COLO668 (cell line): Measurements from ENCODE around the gene DMXL1.
"Not testable (repeated sequence)": the region's sequence is repeated elsewhere in the genome, so short reads cannot be mapped to it uniquely, and the experiment has no call there.

Experiments used
- DNase-seq: peaks from one replicate; lab custom pipeline; 2025; ENCODE audit not compliant: unreplicated experiment; lab: John Stamatoyannopoulos, UW

Gene DMXL1

DNA sequence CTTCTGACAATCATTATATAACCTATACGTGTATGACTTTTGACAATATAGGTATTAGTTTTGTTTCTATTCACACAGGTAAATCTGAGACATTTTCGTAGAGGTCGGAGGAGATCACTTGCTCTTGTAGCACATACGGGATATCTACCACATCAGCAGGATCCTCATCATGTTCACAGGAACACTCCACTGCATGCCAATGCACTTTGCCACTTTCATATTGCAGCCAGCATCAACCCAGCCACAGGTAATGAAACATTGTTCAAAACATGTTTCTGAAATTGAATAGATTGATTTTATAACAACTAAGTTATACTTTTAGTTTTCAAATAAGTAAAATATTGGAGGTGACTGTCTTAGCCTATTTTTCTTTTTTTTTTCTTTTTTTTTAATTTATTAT is 50.0 kb downstream of the DMXL1 start:
- no peak for DNase-seq

DNA sequence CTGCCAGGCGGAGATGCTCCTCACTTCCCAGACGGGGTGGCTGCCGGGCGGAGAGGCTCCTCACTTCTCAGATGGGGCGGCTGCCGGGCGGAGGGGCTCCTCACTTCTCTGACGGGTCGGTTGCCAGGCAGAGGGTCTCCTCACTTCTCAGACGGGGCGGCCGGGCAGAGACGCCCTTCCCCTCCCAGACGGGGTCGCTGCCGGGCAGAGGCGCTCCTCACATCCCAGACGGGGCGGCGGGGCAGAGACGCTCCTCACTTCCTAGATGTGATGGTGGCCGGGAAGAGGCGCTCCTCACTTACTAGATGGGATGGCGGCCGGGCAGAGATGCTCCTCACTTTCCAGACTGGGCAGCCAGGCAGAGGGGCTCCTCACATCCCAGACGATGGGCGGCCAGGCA is 51.6 kb downstream of the DMXL1 start:
- DNase-seq = not testable (repeated sequence)

DNA sequence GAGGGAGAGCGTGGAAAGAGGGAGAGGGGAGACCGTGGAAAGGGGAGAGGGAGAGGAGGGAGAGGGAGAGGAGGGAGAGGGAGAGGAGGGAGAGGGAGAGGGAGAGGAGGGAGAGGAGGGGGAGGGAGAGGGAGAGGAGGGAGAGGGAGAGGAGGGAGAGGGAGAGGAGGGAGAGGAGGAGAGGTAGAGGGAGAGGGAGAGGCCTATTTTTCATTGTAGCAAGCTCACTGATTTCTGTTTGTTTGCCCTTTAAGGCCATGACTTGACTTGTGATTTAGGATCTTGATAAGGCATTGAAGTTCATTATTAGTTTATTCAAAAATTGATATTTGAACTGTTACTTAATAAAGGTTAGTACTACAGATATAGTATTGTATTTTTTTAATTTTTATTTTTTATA is 52.4 kb downstream of the DMXL1 start:
- DNase-seq = no peak

DNA sequence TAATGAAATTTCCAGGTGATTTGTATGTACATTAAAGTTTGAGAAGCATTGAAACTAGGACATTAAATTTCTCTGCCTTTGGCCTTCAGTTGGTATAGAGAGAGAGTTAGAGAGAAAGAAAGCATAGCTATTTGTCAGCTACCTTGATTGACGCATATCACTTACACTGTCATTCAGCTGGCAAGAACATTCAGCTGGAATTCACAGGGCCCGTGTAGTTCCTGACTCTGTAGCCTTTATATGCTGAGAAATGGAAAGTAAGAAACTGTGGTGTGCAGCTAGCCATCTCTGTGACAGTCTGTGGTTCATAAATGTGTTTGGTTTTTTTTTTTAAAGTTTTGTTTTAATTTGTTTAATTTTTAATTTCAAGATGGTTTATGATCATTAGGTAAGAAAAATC is 58.9 kb downstream of the DMXL1 start:
- DNase-seq = no peak

DNA sequence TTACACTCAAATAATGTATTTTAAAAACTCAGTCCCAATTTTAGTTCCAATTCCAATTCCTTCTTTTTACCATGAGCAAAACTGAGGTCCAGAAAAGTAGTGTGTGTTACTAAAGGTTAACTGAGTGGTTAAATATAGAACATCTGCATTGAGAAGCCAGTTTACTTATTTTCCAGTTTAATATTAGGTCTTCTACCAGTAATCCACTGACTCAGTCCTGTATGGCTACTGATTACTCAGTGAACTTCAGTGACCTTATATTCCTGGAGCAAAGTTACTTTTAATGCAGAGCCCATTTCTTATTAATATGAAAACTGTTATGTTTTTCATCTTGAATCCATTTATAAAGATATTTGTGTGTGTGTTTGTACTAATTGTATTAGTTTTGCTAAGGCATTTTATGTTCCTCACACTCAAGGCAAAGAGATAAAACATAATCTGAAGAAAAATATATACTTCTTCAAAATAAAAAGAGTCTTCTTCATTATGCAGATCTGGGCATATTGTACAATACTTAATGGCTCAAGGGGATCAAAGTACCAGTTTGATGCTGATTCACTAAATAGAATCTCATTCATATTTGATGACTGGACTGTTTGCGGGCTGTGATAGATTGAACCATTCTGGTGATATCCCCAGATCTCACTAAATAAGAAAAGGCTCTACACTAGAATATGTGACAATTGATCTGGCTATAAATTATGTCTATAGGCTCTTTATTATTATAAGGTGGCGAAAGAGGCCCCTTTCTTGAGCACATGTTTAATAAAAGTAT is 60.8 kb downstream of the DMXL1 start:
- DNase-seq = no peak

DNA sequence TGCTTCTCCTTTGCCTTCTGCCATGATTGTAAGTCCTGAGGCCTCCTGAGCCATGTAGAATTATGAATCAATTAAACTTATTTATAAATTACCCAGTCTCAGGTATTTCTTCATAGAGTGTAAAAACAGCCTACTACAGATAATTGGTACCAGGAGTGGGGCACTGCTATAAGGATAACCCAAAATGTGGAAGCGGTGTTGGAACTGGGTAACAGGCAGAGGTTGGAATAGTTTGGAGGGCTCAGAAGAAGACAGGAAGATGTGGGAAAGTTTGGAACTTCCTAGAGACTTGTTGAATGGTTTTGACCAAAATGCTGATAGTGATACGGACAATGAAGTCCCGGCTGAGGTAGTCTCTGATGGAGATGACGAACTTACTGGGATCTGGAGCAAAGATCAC is 64.9 kb downstream of the DMXL1 start:
- not testable (repeated sequence) for DNase-seq

DNA sequence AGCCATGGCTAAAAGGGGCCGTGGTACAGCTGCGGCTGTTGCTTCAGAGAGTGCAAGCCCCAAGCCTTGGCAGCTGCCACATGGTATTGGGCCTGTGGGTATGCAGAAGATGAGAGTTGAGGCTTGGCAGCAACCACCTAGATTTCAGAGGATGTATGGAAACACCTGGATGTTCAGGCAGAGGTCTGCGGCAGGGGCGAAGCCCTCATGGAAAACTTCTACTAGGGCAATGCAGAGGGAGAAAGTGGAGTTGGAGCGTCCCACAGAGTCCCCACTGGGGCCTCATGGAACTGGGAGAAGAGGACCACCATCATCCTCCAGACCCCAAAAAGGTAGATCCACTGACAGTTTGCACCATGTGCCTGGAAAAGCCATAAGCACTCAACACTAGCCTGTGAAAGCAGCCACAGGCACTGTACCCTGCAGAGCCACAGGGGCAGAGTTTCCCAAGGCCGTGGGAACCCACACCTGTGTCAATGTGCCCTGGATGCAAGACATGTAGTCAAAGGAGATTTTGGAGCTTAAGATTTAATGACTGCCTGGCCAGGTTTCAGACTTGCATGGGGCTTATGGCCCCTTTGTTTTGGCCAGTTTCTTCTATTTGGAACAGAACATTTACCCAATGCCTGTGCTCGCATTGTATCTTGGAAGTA is 65.9 kb downstream of the DMXL1 start:
- DNase-seq = no peak

DNA sequence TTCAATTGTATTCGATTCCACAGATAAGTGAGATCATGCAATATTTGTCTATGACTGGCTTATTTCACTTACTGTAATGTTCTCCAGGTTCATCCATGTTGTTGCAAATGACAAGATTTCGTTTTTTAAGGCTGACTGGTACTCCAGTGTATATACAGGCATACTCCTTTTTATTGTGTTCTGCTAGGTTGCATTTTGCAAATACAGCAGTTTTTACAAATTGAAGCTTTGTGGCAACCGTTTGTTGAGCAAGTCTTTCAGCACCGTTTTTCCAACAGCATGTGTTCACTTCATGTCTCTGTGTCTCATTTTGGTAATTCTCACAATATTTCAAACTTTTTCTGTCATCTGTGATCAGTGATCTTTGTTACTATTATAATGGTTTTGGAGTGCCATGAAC is 82.7 kb downstream of the DMXL1 start:
- DNase-seq = no peak

DNA sequence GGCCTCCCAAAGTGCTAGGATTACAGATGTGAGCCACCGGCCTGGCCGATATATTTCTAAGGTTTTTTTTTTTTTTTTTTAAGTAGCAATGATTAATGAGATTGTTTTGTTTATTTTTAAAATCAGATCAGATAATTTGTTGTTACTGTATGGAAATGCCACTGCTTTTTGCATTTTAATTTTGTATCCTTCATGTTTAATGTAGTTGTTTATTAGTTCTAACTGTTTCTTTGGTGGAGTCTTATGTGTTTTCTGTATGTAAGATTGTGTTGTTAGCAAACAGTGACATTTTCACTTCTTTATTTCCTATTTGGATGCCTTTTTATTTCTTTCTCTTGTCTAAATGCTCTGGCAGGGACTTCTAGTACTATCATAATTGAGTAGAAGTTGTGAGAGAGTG is 87.3 kb downstream of the DMXL1 start:
- DNase-seq = no peak

DNA sequence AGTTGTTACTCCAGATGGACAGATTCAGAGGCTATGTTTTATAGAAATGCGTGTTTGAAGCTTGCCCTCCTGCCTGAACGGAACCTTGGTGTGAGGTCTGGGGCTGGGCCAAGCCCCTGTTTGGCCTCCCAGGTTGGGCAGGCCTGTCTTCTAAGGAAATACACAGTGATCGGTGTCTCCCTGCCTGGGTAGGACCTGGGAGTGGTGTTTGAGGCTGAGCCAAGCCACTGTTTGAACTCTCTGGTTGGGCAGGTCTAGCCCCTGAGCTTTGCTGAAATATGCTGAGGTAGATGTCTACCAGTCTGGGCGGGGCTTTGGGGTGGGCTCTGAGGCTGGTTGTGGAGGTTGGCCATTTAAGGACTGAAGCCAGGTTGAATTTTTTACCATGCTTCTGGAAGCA is 90.5 kb downstream of the DMXL1 start:
- DNase-seq = no peak

DNA sequence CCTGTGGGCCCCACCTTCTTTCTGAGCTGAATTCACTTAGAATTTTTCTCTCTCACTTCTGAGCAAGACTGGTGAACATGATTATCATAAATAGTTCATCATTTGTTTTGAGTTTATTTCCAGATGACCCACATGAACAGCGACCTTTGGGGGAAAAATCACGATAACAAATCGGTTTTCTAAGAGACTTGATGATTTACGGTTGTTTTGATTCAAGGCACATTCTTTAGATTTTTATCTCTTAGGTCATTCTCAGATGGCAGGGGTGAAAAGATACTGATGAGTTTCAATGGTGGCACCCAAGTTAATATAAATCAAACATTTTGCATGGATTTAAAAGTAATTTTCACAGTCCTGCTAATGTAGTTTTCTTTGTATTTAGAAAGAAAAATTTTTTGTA is 95.1 kb downstream of the DMXL1 start:
- DNase-seq = no peak

DNA sequence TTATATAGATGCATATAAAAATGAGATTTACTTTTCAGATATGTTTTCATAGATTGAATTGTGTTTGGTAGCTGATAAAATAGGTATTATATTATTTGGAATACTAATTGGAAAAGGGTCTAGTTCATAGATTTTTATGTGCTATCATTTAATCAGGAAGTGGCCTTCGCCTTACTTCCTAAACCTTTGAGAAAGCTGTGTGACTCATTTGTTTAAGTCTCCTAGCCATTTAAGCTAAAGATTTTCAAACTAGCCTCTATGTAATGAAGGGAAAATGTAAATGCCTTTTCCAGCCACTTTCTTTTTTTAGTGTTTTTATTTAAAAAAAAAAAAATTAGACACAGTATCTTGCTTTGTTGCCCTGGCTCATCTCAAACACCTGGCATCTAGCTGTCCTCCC is 97.5 kb downstream of the DMXL1 start:
- no peak for DNase-seq

DNA sequence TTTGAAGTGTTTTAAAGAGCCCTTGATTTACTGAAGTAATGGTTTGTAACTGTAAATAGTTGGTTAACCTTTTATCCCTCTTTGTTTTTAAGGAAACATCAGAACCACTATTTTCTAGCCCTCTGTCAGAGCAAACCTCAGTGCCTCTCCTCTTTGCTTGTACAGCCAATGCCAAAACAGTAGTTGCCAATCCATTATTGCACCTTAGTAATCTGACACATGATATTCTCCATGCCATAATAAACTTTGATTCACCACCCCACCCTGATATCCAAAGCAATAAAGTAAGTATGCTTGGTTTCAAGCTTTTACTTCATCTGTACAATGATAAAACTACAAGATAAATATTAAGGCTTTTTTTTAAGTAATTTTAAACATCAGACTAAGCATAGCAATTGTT is 100.8 kb downstream of the DMXL1 start:
- DNase-seq = no peak

DNA sequence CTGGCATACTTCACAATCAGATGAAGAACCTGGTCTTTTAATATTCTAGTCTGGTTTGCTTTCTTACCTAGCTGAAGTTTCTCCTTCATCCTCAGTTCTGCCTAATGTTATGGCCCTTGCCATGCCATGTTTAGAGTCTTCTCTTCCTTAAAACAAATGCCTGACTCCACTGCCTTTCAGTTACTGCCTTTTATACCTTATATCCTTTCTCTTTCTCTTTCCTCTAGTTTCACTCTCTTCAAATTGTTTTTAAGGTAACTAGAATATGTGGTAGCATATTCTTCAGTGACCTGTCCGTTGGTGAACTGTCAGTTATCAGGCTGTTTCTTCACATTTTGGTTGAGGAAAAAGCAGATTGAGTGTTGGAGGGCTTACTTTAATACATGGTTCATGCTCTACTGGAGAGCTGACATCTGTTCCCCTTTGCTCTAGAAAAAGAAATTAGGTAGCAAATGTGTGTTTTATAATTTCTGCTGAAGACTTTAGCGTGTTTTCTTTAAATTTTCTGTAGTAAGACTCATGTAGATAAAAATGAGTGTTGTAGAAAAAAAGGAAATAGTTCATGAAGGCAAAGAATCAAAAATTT is 103.8 kb downstream of the DMXL1 start:
- DNase-seq = no peak

DNA sequence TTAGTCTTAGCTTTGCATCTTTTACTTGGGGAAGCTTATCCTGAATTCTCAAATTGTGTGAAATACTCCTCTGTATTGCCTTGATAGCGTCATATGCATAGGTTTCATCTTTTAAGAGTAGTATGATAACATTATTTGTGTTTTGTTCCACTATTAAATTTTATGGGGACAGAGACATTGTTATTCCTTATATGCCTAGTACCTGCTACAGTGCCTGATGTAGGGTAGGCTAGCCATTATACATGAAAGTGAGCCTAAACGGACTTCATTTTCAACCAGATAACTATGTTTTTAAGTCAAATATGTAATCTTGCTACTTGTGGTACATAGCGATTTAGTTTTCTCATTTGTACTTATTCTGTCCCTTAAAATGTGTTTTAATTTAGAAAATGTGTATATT is 105.9 kb downstream of the DMXL1 start:
- no peak for DNase-seq

DNA sequence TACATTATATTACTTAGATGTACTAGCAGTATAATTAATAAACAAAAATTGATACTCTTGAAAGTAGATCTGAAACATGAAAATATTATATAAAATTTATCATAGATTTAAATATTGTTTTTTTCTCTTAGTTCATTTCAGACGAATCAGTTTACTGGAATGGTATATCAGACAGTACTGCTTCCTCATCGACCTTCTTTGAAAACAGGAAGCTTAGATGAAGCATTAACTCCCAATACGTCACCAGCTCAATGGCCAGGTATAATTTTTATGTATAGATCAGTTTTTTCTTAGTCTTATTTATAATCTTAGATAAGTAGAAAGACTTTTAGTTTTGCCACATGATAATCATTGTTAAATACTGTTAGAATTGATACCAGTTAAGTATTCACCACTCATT is 106.3 kb downstream of the DMXL1 start:
- DNase-seq = no peak

DNA sequence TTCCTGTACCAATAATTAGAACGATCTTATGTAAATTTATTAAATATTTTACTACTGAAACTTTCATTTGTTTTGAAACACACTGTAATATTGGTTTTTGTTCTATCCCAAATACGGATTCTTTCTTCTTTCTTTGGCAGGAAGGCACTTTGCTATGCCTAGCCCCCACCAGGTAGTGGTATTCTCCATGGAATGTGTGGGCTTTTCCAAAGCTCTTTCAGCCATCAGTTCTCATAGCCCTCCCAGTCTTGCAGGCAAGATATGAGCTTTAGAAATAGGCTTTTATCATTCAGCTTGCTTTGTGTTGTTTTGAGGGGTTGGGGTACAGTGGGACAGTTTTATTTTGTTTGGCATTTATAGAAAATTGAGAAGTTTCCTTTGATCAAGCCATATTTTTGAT is 107.5 kb downstream of the DMXL1 start:
- no peak for DNase-seq

DNA sequence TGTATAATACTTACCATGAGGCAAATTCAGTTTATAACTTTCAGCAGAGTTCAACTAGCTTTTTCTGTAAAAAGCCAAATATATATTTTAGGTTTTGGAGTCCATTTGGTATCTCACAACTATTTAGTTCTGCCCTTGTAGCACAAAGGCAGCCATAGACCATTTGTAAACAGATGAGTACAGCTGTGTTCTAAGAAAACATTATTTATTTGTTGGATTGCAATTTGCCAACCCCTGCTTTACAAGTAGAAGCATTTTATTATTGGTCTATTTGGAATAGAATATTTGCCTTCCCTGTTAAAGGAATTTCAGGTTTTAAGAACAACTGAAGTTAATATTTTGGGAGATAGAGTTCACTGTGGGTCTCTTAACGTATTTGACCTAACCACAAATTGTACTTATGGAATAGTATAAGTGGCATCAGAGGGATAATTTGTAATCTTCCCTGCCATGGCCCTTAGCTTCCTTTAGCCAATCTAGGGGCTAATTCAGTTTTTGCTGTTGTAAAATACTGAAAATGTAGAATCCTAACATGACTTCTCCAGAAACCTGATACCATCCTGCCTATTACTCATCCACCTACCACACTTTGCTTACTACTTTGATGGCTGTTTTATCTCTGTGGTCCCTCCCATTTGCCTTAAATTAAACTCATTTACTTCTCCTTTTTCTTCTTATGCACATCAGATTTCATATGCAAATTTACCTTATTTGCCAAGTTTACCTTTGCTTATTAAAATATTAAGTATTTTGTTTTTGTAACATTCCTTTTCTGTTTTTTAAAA is 109.2 kb downstream of the DMXL1 start:
- no peak for DNase-seq

DNA sequence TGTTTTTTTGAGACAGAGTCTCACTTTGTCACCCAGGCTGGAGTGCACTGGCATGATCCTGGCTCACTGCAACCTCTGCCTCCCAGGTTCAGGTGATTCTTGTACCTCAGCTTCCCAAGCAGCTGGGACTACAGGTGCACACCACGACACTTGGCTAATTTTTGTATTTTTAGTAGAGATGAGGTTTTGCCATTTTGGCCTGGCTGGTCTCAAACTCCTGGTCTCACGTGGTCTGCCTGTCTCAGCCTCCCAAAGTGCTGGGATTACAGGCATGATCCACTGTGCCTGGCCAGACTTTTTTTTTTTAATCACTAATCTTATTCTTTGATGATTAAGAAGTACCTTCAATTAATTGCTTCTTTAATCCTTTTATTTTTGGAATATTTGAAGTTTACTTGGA is 114.6 kb downstream of the DMXL1 start:
- not testable (repeated sequence) for DNase-seq

DNA sequence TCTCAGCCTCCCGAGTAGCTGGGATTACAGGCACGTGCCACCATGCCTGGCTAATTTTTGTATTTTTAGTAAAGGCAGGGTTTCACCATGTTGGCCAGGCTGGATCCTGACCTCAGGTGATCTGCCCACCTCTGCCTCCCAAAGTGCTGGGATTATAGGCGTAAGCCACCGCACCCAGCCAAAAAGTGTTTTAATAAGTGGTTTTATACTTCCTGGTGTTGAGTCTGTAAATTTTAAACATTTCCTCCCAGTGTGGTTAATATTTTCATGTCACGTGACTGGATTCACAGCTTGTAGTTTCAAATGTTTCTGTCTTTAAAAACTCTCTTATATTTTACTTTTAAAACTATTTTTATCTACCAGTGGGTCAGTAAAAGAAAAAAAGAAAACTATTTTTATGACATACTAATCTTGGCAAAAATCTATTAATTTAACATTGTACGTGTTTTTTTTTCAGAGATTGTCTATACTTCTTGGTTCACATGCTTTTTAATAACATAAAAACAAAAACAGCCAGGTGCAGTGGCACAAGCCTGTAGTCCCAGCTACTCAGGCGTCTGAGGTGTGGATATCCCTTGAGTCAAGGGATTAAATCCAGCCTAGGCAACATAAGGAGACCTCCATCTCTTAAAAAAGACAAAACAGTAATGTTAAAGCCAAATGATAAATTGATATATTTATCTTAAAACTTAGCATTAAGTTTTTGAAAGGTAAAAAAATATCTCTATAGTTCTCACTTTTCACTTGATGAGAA is 117.1 kb downstream of the DMXL1 start:
- no peak for DNase-seq

DNA sequence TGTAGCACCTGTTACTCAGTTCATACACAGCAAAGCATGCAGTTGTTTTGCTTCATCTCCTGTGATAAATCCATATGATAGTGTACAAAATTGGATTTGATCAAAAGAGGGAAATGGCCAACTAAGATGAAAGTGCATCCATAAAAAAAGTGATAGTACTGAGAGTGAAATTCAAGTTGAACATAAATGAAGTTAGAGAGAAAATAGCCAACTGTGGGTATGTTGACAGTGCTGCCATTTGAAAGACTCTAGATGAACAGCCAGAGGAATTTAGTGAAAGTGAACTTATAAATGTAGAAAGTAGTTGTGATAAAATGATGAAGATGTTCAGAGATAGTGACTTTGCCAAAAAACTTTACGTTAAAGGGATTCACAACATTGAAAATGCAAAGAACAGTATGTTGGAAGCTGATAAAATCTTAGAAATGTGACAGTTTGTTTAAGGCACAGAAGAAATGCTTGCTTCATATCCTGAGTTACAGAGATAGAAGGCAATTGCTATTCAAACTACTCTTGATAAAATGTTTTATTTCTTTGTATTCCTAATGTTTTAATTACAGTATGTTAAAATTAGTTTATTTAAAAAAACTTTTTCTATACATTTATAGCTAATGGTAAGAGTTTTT is 119.7 kb downstream of the DMXL1 start:
- DNase-seq = no peak
